Measurements from ENCODE around the gene DPM1.

Gene DPM1

GRCh38 chr20:50926530-50926929 lies 31.8 kb downstream of the DPM1 start:
- no peak for TF ChIP-seq CTCF (IDR thresholded peaks at IDR 0.05; ENCODE audit: low read depth, low read length, missing control alignments)
- no peak overlapping the region for H3K4me3 ChIP-seq (ENCODE audit: low read depth, low read length)
- in situ Hi-C loops (cut with HindIII; ENCODE audit: low sequenced_read_pairs): loop anchor here (10.0 kb wide), 1 partner anchor 112 kb away; no protein-coding TSS in a partner anchor
- DNase-seq (ENCODE audit: low read depth): no peak

GRCh38 chr20:50924261-50924920 lies 33.9 kb downstream of the DPM1 start:
- H3K4me3 ChIP-seq (ENCODE audit: low read depth, low read length): no peak overlapping the region
- no peak for TF ChIP-seq CTCF (IDR thresholded peaks at IDR 0.05; ENCODE audit: low read depth, low read length, missing control alignments)
- DNase-seq (ENCODE audit: low read depth): no peak
- in situ Hi-C loops (cut with HindIII; ENCODE audit: low sequenced_read_pairs): loop anchor here (10.0 kb wide), 1 partner anchor 110 kb away; no protein-coding TSS in a partner anchor

GRCh38 chr20:50921803-50922501 lies 36.4 kb downstream of the DPM1 start:
- no peak overlapping the region for H3K4me3 ChIP-seq (ENCODE audit: low read depth, low read length)
- TF ChIP-seq CTCF (IDR thresholded peaks at IDR 0.05; ENCODE audit: low read depth, low read length, missing control alignments): no peak
- in situ Hi-C loops (cut with HindIII; ENCODE audit: low sequenced_read_pairs): loop anchor here (10.0 kb wide), 1 partner anchor 107 kb away; no protein-coding TSS in a partner anchor
- no peak for DNase-seq (ENCODE audit: low read depth)

- DNase-seq (ENCODE audit: low read depth): no peak
These were observed 37.3 kb downstream of the DPM1 start for GRCh38 chr20:50920997-50921396.

GRCh38 chr20:50919567-50919966 lies 38.8 kb downstream of the DPM1 start:
- no peak overlapping the region for H3K4me3 ChIP-seq (ENCODE audit: low read depth, low read length)
- no peak for DNase-seq (ENCODE audit: low read depth)
- in situ Hi-C loops (cut with HindIII; ENCODE audit: low sequenced_read_pairs): loop anchor here (5.0 kb wide), 1 partner anchor 87 kb away; no protein-coding TSS in a partner anchor
- no peak for TF ChIP-seq CTCF (IDR thresholded peaks at IDR 0.05; ENCODE audit: low read depth, low read length, missing control alignments)

More at GRCh38 chr20:50920997-50921396, 37.3 kb downstream of the DPM1 start:
- in situ Hi-C loops (cut with HindIII; ENCODE audit: low sequenced_read_pairs): loop anchor here (10.0 kb wide), 1 partner anchor 106 kb away; no protein-coding TSS in a partner anchor
- H3K4me3 ChIP-seq (ENCODE audit: low read depth, low read length): no peak overlapping the region
- no peak for TF ChIP-seq CTCF (IDR thresholded peaks at IDR 0.05; ENCODE audit: low read depth, low read length, missing control alignments)

GRCh38 chr20:50918403-50918802 lies 39.9 kb downstream of the DPM1 start:
- H3K4me3 ChIP-seq (ENCODE audit: low read depth, low read length): no peak overlapping the region
- in situ Hi-C loops (cut with HindIII; ENCODE audit: low sequenced_read_pairs): loop anchor here (5.0 kb wide), 1 partner anchor 86 kb away; no protein-coding TSS in a partner anchor
- no peak for TF ChIP-seq CTCF (IDR thresholded peaks at IDR 0.05; ENCODE audit: low read depth, low read length, missing control alignments)
- DNase-seq (ENCODE audit: low read depth): no peak

Data from astrocyte of the cerebellum (primary cell).